Calu3 (cell line): ENCODE measurements around the gene NDUFS6. TPM values are rescaled to one million over a fixed set of nuclear protein-coding genes. Genes with fewer than 3 reads are reported as not detected.

Experiments used
- BruUV-seq: library from RNA; stranded (reverse); fragments of 400-500 nt; replicated peaks from 2 replicates; lab custom pipeline; 2021; lab: Mats Ljungman, UMichigan
- CTCF ChIA-PET: fragments of 300-600 bp; sonication (Branson Sonifier 250); formaldehyde crosslinking; loops from one replicate; lab custom pipeline; 2022; ENCODE audit warnings: antibody characterized with exemption; lab: Charles Lee
- DNase-seq: peaks from one replicate; pipeline ENCODE4 v3.0.0; 2022
- H3K27ac Mint-ChIP-seq: one replicate; pipeline ENCODE4 v1.8.0; 2022; ENCODE audit warnings: mixed read lengths; ENCODE audit not compliant: unreplicated experiment
- H3K27me3 Mint-ChIP-seq: one replicate; pipeline ENCODE4 v1.8.0; 2022; ENCODE audit warnings: mixed read lengths; ENCODE audit not compliant: unreplicated experiment
- H3K36me3 Mint-ChIP-seq: one replicate; pipeline ENCODE4 v1.8.0; 2022; ENCODE audit warnings: mild to moderate bottlenecking, moderate library complexity, mixed read lengths; ENCODE audit not compliant: insufficient read depth, unreplicated experiment
- H3K4me1 Mint-ChIP-seq: one replicate; pipeline ENCODE4 v1.8.0; 2022; ENCODE audit warnings: mild to moderate bottlenecking, low read depth, mixed read lengths; ENCODE audit not compliant: unreplicated experiment
- H3K4me3 Mint-ChIP-seq: one replicate; pipeline ENCODE4 v1.8.0; 2022; ENCODE audit warnings: mild to moderate bottlenecking, low read depth, moderate library complexity, mixed read lengths; ENCODE audit not compliant: unreplicated experiment
- H3K9me3 Mint-ChIP-seq: one replicate; pipeline ENCODE4 v1.8.0; 2022; ENCODE audit warnings: low read depth, mixed read lengths; ENCODE audit not compliant: unreplicated experiment
- intact Hi-C: fragments of 100-400 bp; cut with micrococcal nuclease; formaldehyde crosslinking; loops from one replicate; pipeline ENCODE4 v1.10.0; 2022; ENCODE audit not compliant: unreplicated experiment
- total RNA-seq: library from RNA; stranded (reverse); gene quantifications from 2 replicates; pipeline ENCODE4 v1.2.3, GENCODE V29; 2022
- TF ChIP-seq, protein P1 (sequence below): fragments of 200-600 bp; IDR thresholded peaks from one replicate; pipeline ENCODE4 v1.8.0; 2022; ENCODE audit warnings: antibody characterized with exemption; ENCODE audit not compliant: unreplicated experiment

NDUFS6 gene
- total RNA-seq, 1 experiment from 2014 or later: 44.7 TPM

DNA sequence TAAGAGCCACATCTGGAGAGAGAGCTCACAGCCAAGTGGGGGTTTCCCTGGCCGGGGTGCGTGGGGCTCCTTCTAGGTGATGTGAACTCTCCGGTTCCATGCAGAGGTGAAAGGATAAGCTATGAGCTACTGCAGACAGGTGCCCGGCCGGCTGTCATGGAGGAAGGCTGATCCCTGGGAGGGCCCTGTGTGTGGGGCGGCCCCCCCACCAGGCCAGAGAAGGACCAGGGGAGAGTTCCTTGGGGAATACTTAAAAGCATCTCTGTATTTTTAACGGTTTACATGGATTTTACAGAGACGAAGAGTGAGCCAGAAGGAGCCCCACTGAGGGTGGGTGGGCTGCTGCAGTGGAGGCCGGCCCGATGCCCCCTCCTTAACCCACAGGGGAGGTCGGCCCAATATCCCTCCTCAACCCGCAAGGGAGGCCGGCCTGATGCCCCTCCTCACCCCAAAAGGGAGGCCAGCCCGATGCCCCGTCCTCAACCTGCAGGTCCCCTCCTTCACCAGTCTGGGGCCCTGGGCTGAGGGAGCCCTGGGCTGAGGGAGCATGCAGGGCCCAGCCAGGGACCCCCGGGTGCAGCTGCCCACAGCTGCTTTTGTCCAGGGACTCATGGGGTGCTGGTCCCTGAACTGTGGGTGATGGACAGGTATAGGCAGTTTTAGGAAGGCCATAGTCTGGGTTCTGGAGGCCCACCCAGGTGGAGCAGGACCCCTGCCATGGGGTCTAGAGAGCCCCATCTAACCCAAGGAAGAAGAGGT lies 33.5 kb upstream of the NDUFS6 start:
- no peak overlapping the region for H3K4me3 Mint-ChIP-seq
- H3K4me1 Mint-ChIP-seq: no peaks in the 10 kb centered on the region
- H3K9me3 Mint-ChIP-seq: no peaks in the 10 kb centered on the region
- no peaks in the 10 kb centered on the region for H3K36me3 Mint-ChIP-seq
- peaks cover 14% of the 10 kb centered on the region for H3K27me3 Mint-ChIP-seq
- intact Hi-C loops: no loop called here
- no peak for DNase-seq
- no TSS peak for BruUV-seq
- TF ChIP-seq, protein P1, sequence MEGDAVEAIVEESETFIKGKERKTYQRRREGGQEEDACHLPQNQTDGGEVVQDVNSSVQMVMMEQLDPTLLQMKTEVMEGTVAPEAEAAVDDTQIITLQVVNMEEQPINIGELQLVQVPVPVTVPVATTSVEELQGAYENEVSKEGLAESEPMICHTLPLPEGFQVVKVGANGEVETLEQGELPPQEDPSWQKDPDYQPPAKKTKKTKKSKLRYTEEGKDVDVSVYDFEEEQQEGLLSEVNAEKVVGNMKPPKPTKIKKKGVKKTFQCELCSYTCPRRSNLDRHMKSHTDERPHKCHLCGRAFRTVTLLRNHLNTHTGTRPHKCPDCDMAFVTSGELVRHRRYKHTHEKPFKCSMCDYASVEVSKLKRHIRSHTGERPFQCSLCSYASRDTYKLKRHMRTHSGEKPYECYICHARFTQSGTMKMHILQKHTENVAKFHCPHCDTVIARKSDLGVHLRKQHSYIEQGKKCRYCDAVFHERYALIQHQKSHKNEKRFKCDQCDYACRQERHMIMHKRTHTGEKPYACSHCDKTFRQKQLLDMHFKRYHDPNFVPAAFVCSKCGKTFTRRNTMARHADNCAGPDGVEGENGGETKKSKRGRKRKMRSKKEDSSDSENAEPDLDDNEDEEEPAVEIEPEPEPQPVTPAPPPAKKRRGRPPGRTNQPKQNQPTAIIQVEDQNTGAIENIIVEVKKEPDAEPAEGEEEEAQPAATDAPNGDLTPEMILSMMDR: no peak
- CTCF ChIA-PET: no interaction called here
- no peak overlapping the region for H3K27ac Mint-ChIP-seq

- Mint-ChIP-seq H3K27me3 (peaks cover 14% of the 10 kb centered on the region), H3K4me1 (no peaks in the 10 kb centered on the region), H3K36me3 (no peaks in the 10 kb centered on the region), H3K9me3 (no peaks in the 10 kb centered on the region), H3K4me3 (no peak overlapping the region), H3K27ac (no peak overlapping the region)
- CTCF ChIA-PET: no interaction called here
- BruUV-seq: no TSS peak
- TF ChIP-seq, protein P1: no peak
- DNase-seq: no peak
- intact Hi-C loops: no loop called here
Observed at GRCh38 chr5:1768283-1769000, 32.8 kb upstream of the NDUFS6 start.

GRCh38 chr5:1769017-1769640 lies 32.1 kb upstream of the NDUFS6 start:
- Mint-ChIP-seq H3K27me3 (peaks cover 14% of the 10 kb centered on the region), H3K27ac (no peak overlapping the region), H3K4me1 (no peaks in the 10 kb centered on the region), H3K9me3 (no peaks in the 10 kb centered on the region), H3K36me3 (no peaks in the 10 kb centered on the region), H3K4me3 (no peak overlapping the region)
- CTCF ChIA-PET: no interaction called here
- BruUV-seq: no TSS peak
- DNase-seq: no peak
- intact Hi-C loops: no loop called here
- TF ChIP-seq, protein P1: no peak

DNA sequence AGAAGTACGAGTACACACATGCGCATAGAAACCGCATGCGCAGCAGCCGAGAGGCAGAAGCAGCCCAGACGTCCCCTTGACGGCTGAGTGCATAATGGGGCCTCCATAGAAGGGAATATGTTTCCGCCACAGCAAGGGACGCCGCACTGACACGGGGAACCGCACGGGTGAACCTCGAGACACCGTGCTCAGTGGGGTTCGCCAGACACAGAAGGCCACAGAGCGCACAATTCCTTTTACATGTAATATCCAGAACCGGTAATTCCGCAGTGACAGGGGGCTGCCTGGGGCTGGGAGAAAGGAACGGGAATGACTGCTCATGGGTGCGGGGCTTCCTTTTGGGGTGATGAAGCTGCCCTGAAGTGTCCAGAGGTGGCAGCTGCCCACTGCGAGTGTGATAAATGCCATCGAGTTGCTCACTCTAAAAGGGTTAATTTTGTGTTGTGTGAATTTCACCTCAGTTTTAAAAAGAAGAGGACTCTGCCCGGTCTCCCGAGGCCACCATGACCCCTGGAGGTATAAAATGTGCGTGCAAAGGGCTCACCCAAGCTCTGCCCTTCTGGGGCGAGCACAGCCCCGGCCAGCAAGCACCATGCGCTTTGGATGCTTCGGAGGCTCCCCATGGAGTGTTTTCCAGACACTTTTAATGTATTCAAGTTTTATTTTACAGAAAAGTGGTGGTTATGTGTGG lies 31.3 kb upstream of the NDUFS6 start:
- no TSS peak for BruUV-seq
- Mint-ChIP-seq H3K27ac (no peak overlapping the region), H3K4me1 (no peaks in the 10 kb centered on the region), H3K27me3 (peaks cover 14% of the 10 kb centered on the region), H3K36me3 (no peaks in the 10 kb centered on the region), H3K9me3 (no peaks in the 10 kb centered on the region), H3K4me3 (no peak overlapping the region)
- CTCF ChIA-PET: no interaction called here
- TF ChIP-seq, protein P1: no peak
- no peak for DNase-seq
- intact Hi-C loops: no loop called here
